ENCODE data around the gene MRPL20. TPM values are rescaled to one million over a fixed set of nuclear protein-coding genes. Genes with fewer than 3 reads are reported as not detected.

The MRPL20 gene
- total and polyA plus RNA-seq, 2 donors (not counting 3 experiments of a cell fraction or from before 2014, with no cell fraction given) = 134 to 152 TPM

DNA sequence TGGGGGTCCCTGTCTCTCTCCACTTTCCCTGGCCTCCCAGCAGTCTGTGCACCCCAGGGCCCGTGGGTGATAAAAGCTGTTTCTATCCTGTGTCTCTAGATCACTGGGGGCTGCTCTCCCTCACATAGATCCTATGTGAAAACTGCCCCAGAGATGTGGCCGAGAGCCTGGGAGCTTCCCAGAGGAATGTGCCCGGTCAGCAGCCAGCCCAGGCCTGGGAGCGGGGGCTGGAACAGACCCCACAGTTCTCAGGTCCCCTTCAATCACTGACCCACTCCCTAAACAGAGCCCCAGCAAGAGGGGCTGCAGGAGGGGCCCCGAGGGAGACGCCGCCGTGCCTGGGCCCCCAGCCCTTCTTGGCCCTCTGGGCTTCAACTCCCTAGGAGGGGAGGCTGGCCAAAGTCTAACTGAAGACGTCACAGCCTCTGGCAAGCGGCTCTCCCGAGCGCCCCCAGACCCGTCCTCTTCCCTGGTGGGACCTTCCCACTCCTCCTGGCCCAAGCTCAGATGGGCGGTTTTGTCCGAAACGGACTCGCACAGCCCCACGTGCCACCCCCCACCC, 49.1 kb downstream of the MRPL20 start:
- no peak overlapping the region for H3K27ac ChIP-seq (ENCODE audit: insufficient read depth, low read depth, low read length)
- H3K9me1 ChIP-seq (replicated peaks; ENCODE audit: control insufficient read depth, extremely low read depth, insufficient read depth, low read length) = no peaks in the 10 kb centered on the region
- TF ChIP-seq MAX (IDR thresholded peaks at IDR 0.05; ENCODE audit: insufficient read depth, insufficient read length) (no peak), GATA2 (IDR thresholded peaks at IDR 0.05; ENCODE audit: insufficient read depth, insufficient read length, low read depth, low read length) (no peak), FOS (IDR thresholded peaks at IDR 0.05; ENCODE audit: borderline replicate concordance, insufficient read depth, low read length) (no peak), JUN (IDR thresholded peaks at IDR 0.05; ENCODE audit: borderline replicate concordance, insufficient read depth, insufficient read length, low read depth) (no peak), POLR2A (IDR thresholded peaks at IDR 0.05; ENCODE audit: low read depth, low read length) (no peak), MYC (IDR thresholded peaks at IDR 0.05; ENCODE audit: low read depth, low read length) (no peak), POLR2AphosphoS5 (IDR thresholded peaks at IDR 0.05; ENCODE audit: insufficient read depth, low read depth, low read length) (no peak), CTCF (IDR thresholded peaks at IDR 0.05; ENCODE audit: extremely low read depth in 1 of 2, insufficient read depth in 1 of 2, low read depth in 1 of 2, low read length in 2 of 2) (no peak), EZH2 (IDR thresholded peaks at IDR 0.05; ENCODE audit: borderline replicate concordance, low read depth, low read length, severe bottlenecking) (no peak)
- no peak for FAIRE-seq
- no peak for DNase-seq (ENCODE audit: low read depth, low spot score)
- no peaks in the 10 kb centered on the region for H4K20me1 ChIP-seq (replicated peaks; ENCODE audit: control insufficient read depth, extremely low read depth, insufficient read depth, low read length)
- no peak overlapping the region for H3K9ac ChIP-seq (replicated peaks; ENCODE audit: extremely low read depth, insufficient read depth, low read length)
- ChIA-PET POLR2A (no interaction called here), CTCF (no interaction called here)
- H3K4me3 ChIP-seq (replicated peaks in 1 of 3; ENCODE audit: insufficient read depth in 1 of 3, low read depth in 1 of 3, low read length in 3 of 3) = no peak overlapping the region
- dilution Hi-C loops (cut with MboI; ENCODE audit: extremely low pct_ligation_motif_present, low sequenced_read_pairs) (no loop called here), intact Hi-C loops (cut with micrococcal nuclease) (no loop called here)
- H2AFZ ChIP-seq (ENCODE audit: low read depth, low read length) = no peak overlapping the region
- H3K4me2 ChIP-seq (ENCODE audit: insufficient read depth, low read length) = no peak overlapping the region
- no TSS peak for BruUV-seq (replicated peaks)
- no peaks in the 10 kb centered on the region for H3K79me2 ChIP-seq (ENCODE audit: control insufficient read depth, insufficient read depth, low read length)
- H3K9me3 ChIP-seq (replicated peaks; ENCODE audit: control insufficient read depth, insufficient read depth, low read length) = no peaks in the 10 kb centered on the region
- no peaks in the 10 kb centered on the region for H3K36me3 ChIP-seq (ENCODE audit: control insufficient read depth in 2 of 2, extremely low read depth in 1 of 2, insufficient read depth in 2 of 2, low read length in 2 of 2)
- H3K27me3 ChIP-seq (ENCODE audit: control insufficient read depth in 2 of 2, insufficient read depth in 2 of 2, low read length in 2 of 2) = peaks cover 11 to 22% of the 10 kb centered on the region in 2 experiments
- H3K4me1 ChIP-seq (ENCODE audit: control insufficient read depth, extremely low read depth, insufficient read depth, low read length) = no peaks in the 10 kb centered on the region
